Measurements from ENCODE around the gene C22orf23. TPM values are rescaled to one million over a fixed set of nuclear protein-coding genes. Genes with fewer than 3 reads are reported as not detected.

C22orf23 gene
- total RNA-seq, 1 experiment from 2014 or later = 1.0 TPM

- Histone ChIP-seq H3K9me3 (ENCODE audit: insufficient read depth, low read depth) (no peaks in the 10 kb centered on the region), H3K36me3 (ENCODE audit: low read depth) (peaks cover 10% of the 10 kb centered on the region), H3K4me3 (no peak overlapping the region), H3K27ac (no peak overlapping the region), H4K20me1 (ENCODE audit: insufficient read depth) (0 out of 2 replicates have a peak, but pooled peaks cover 3% of the 10 kb centered on the region), H3F3A (ENCODE audit: insufficient read depth, low read depth) (peaks cover 58% of the 10 kb centered on the region), H3K27me3 (ENCODE audit: insufficient read depth, low read depth) (no peaks in the 10 kb centered on the region), H3K4me1 (replicated peaks; ENCODE audit: insufficient read depth) (no peaks in the 10 kb centered on the region), H2AFZ (no peak overlapping the region), H3K4me2 (no peak overlapping the region), H3K79me2 (ENCODE audit: low read depth) (no peaks in the 10 kb centered on the region), H3K9me2 (ENCODE audit: insufficient read depth) (no peaks in the 10 kb centered on the region)
- POLR2A ChIA-PET (ENCODE audit: unreplicated experiment) = interaction anchor here (0.7 kb wide), 1 partner anchor 38 kb away, joined by 4 read pairs; no protein-coding TSS in a partner anchor
- intact Hi-C loops (cut with micrococcal nuclease; ENCODE audit: unreplicated experiment) = no loop called here
- DNase-seq = peak in 1 of 2 experiments; percentile 54
- TF ChIP-seq, protein P1, sequence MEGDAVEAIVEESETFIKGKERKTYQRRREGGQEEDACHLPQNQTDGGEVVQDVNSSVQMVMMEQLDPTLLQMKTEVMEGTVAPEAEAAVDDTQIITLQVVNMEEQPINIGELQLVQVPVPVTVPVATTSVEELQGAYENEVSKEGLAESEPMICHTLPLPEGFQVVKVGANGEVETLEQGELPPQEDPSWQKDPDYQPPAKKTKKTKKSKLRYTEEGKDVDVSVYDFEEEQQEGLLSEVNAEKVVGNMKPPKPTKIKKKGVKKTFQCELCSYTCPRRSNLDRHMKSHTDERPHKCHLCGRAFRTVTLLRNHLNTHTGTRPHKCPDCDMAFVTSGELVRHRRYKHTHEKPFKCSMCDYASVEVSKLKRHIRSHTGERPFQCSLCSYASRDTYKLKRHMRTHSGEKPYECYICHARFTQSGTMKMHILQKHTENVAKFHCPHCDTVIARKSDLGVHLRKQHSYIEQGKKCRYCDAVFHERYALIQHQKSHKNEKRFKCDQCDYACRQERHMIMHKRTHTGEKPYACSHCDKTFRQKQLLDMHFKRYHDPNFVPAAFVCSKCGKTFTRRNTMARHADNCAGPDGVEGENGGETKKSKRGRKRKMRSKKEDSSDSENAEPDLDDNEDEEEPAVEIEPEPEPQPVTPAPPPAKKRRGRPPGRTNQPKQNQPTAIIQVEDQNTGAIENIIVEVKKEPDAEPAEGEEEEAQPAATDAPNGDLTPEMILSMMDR (conservative IDR thresholded peaks at IDR 0.05) = no peak
- no peak for TF ChIP-seq EZH2 (IDR thresholded peaks at IDR 0.05; ENCODE audit: low read depth)
- BruUV-seq (replicated peaks) = no TSS peak
- CTCF ChIA-PET = no interaction called here
These were observed 10.1 kb downstream of the C22orf23 start for GRCh38 chr22:37943136-37943824.

- Histone ChIP-seq H3F3A (ENCODE audit: insufficient read depth, low read depth) (peaks cover 51% of the 10 kb centered on the region), H3K4me2 (no peak overlapping the region), H3K9me3 (ENCODE audit: insufficient read depth, low read depth) (no peaks in the 10 kb centered on the region), H3K79me2 (ENCODE audit: low read depth) (no peaks in the 10 kb centered on the region), H2AFZ (no peak overlapping the region), H3K4me3 (no peak overlapping the region), H3K36me3 (ENCODE audit: low read depth) (peaks cover 10% of the 10 kb centered on the region), H3K9me2 (ENCODE audit: insufficient read depth) (no peaks in the 10 kb centered on the region), H3K27me3 (ENCODE audit: insufficient read depth, low read depth) (no peaks in the 10 kb centered on the region), H3K4me1 (replicated peaks; ENCODE audit: insufficient read depth) (no peaks in the 10 kb centered on the region), H3K27ac (no peak overlapping the region), H4K20me1 (ENCODE audit: insufficient read depth) (0 out of 2 replicates have a peak, but pooled peaks cover 3% of the 10 kb centered on the region)
- intact Hi-C loops (cut with micrococcal nuclease; ENCODE audit: unreplicated experiment) = no loop called here
- no peak for DNase-seq
- TF ChIP-seq, protein P1 (conservative IDR thresholded peaks at IDR 0.05) = no peak
- TF ChIP-seq EZH2 (IDR thresholded peaks at IDR 0.05; ENCODE audit: low read depth) = no peak
- BruUV-seq (replicated peaks) = no TSS peak
- ChIA-PET POLR2A (ENCODE audit: unreplicated experiment) (no interaction called here), CTCF (interaction anchor here (0.5 kb wide), 1 partner anchor 18 kb away, joined by 13 read pairs; no protein-coding TSS in a partner anchor)
These were observed 11.3 kb downstream of the C22orf23 start for GRCh38 chr22:37942133-37942532.

DNA sequence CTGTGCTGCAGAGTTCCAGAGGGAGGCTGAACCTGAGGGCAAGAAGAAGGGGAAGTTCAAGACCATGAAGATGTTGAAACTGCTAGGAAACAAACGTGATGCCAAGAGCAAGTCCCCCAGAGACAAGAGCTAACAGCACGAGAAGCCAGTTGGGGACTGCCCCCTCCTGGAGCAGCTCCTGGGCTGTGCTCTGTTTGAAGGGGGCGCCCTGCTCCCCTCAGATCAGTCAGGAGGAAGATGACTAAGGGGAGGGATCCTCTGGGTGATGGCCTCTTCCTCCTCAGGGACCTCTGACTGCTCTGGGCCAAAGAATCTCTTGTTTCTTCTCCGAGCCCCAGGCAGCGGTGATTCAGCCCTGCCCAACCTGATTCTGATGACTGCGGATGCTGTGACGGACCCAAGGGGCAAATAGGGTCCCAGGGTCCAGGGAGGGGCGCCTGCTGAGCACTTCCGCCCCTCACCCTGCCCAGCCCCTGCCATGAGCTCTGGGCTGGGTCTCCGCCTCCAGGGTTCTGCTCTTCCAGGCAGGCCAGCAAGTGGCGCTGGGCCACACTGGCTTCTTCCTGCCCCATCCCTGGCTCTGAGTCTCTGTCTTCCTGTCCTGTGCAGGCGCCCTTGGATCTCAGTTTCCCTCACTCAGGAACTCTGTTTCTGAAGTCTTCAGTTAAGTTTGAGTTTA, 12.6 kb downstream of the C22orf23 start:
- H3K27ac ChIP-seq = no peak overlapping the region
- no peak overlapping the region for H3K4me3 ChIP-seq
- ChIA-PET POLR2A (ENCODE audit: unreplicated experiment) (interaction anchor here (0.6 kb wide), 1 partner anchor 11 kb away, joined by 5 read pairs; no protein-coding TSS in a partner anchor), CTCF (no interaction called here)
- no peak for DNase-seq
- intact Hi-C loops (cut with micrococcal nuclease; ENCODE audit: unreplicated experiment) = no loop called here
- no peaks in the 10 kb centered on the region for H3K27me3 ChIP-seq (ENCODE audit: insufficient read depth, low read depth)
- H3K4me1 ChIP-seq (replicated peaks; ENCODE audit: insufficient read depth) = no peaks in the 10 kb centered on the region
- H2AFZ ChIP-seq = no peak overlapping the region
- H3K4me2 ChIP-seq = no peak overlapping the region
- H3K79me2 ChIP-seq (ENCODE audit: low read depth) = no peaks in the 10 kb centered on the region
- no peak for TF ChIP-seq EZH2 (IDR thresholded peaks at IDR 0.05; ENCODE audit: low read depth)
- TF ChIP-seq, protein P1 (conservative IDR thresholded peaks at IDR 0.05) = no peak
- H3K36me3 ChIP-seq (ENCODE audit: low read depth) = peaks cover 17% of the 10 kb centered on the region
- no TSS peak for BruUV-seq (replicated peaks)
- H3K9me2 ChIP-seq (ENCODE audit: insufficient read depth) = no peaks in the 10 kb centered on the region
- 0 out of 2 replicates have a peak, but pooled peaks cover 9% of the 10 kb centered on the region for H4K20me1 ChIP-seq (ENCODE audit: insufficient read depth)
- no peaks in the 10 kb centered on the region for H3K9me3 ChIP-seq (ENCODE audit: insufficient read depth, low read depth)
- peaks cover 50% of the 10 kb centered on the region for H3F3A ChIP-seq (ENCODE audit: insufficient read depth, low read depth)
